Naive thymus-derived CD4-positive, alpha-beta T cell (primary cell): Measurements from ENCODE around the gene EMP3. TPM values are rescaled to one million over a fixed set of nuclear protein-coding genes. Genes with fewer than 3 reads are reported as not detected.

ENCODE experiments used
- ATAC-seq: fragments of 150-1000 bp; cut with Tn5 transposase; 2 replicates; pipeline ENCODE4 v1.10.0; 2021; ENCODE audit warnings: mild to moderate bottlenecking, moderate library complexity
- CTCF ChIA-PET: fragments of 350-600 bp; sonication (Branson Sonifier 250); formaldehyde crosslinking; loops from one replicate; lab custom pipeline; 2021; ENCODE audit warnings: antibody characterized with exemption; lab: Charles Lee
- POLR2A ChIA-PET: fragments of 350-600 bp; sonication (Branson Sonifier 250); formaldehyde crosslinking; loops from one replicate; lab custom pipeline; 2021; ENCODE audit warnings: antibody characterized with exemption, inconsistent platforms; lab: Charles Lee
- DNase-seq, 9 donors: peaks; one replicate each; pipeline versions ENCODE4 v3.0.0 to v3.0.0-alpha.2; 2020 to 2022; ENCODE audit warnings: mixed read lengths in 1 of 9
- H3K27ac ChIP-seq: one replicate; pipeline ENCODE4 v1.7.0; 2013; ENCODE audit warnings: mild to moderate bottlenecking, low read depth, low read length, moderate library complexity
- H3K27me3 ChIP-seq, 2 donors: one replicate each; pipeline ENCODE4 v1.7.0; 2013; ENCODE audit warnings: low read length in 2 of 2, mild to moderate bottlenecking in 2 of 2, moderate library complexity in 2 of 2; ENCODE audit not compliant: control insufficient read depth in 2 of 2, insufficient read depth in 2 of 2
- H3K36me3 ChIP-seq, 3 experiments: 1 replicate in 2 of 3; 2 replicates in 1 of 3; pipeline ENCODE4 v1.7.0; 2013; ENCODE audit warnings: low read length in 3 of 3, mild to moderate bottlenecking in 3 of 3, moderate library complexity in 1 of 3; ENCODE audit not compliant: insufficient read depth in 3 of 3, control insufficient read depth in 2 of 3
- H3K4me1 ChIP-seq, 2 donors: one replicate each; pipeline ENCODE4 v1.7.0; 2013; ENCODE audit warnings: low read length in 2 of 2, mild to moderate bottlenecking in 2 of 2, moderate library complexity in 1 of 2; ENCODE audit not compliant: control insufficient read depth in 2 of 2, insufficient read depth in 2 of 2
- H3K4me3 ChIP-seq: 2 replicates; pipeline ENCODE4 v1.7.0; 2013; ENCODE audit warnings: mild to moderate bottlenecking, low read length
- H3K9me3 ChIP-seq, 3 experiments: 1 replicate in 2 of 3; 2 replicates in 1 of 3; pipeline ENCODE4 v1.7.0; 2013; ENCODE audit warnings: low read length in 3 of 3; ENCODE audit not compliant: control insufficient read depth in 2 of 3
- H3K27ac Mint-ChIP-seq, 9 donors: one replicate each; pipeline ENCODE4 v1.8.0; 2020 to 2022; ENCODE audit warnings: mixed read lengths in 9 of 9, mild to moderate bottlenecking in 8 of 9, moderate library complexity in 5 of 9, inconsistent platforms in 2 of 9
- H3K27me3 Mint-ChIP-seq, 5 donors: one replicate each; pipeline ENCODE4 v1.8.0; 2021 to 2022; ENCODE audit warnings: mixed read lengths in 5 of 5, mild to moderate bottlenecking in 1 of 5
- H3K36me3 Mint-ChIP-seq, 5 donors: one replicate each; pipeline ENCODE4 v1.8.0; 2020 to 2022; ENCODE audit warnings: mixed read lengths in 5 of 5, mild to moderate bottlenecking in 3 of 5, inconsistent platforms in 1 of 5
- H3K4me1 Mint-ChIP-seq, 7 donors: one replicate each; pipeline ENCODE4 v1.8.0; 2020 to 2022; ENCODE audit warnings: mixed read lengths in 7 of 7, mild to moderate bottlenecking in 3 of 7, inconsistent platforms in 1 of 7
- H3K4me3 Mint-ChIP-seq, 10 donors: one replicate each; pipeline ENCODE4 v1.8.0; 2020 to 2022; ENCODE audit warnings: mild to moderate bottlenecking in 10 of 10, mixed read lengths in 10 of 10, moderate library complexity in 6 of 10, inconsistent platforms in 2 of 10
- H3K9me3 Mint-ChIP-seq, 11 donors: one replicate each; pipeline ENCODE4 v1.8.0; 2020 to 2022; ENCODE audit warnings: mixed read lengths in 11 of 11, mild to moderate bottlenecking in 4 of 11, inconsistent platforms in 1 of 11, moderate library complexity in 1 of 11
- intact Hi-C, 2 donors: fragments of 100-400 bp; cut with micrococcal nuclease; formaldehyde crosslinking; loops; one replicate each; pipeline ENCODE4 v1.15.1; 2023
- polyA plus RNA-seq, 2 donors: library from polyadenylated mRNA; unstranded; fragments of 300-500 nt; fragmentation: Illumina TruSeq; gene quantifications; one replicate each; pipeline ENCODE4 v1.2.3, GENCODE V29; 2021
- total RNA-seq, 6 experiments: library from RNA in 5 of 6; stranded (reverse) in 5 of 6; gene quantifications; 1 replicate in 5 of 6; 2 replicates in 1 of 6; pipeline ENCODE4 v1.2.3 and lab custom pipeline; 2021 to 2026

Gene EMP3
- 100 to 1,000 TPM; 183 to 425 (median 257) TPM for total RNA-seq
- 100 to 1,000 TPM; 511 to 711 TPM for polyA plus RNA-seq
- 87.6 reads per million, percentile 82 among the genes with 10 or more reads in this experiment for total RNA-seq (lab: John Stamatoyannopoulos, UW)

GRCh38 chr19:48325265-48325910, at the start of gene EMP3:
Gene EMP3, plus strand, starts transcription at chr19:48325552. Its CDS starts 1,293 bp downstream, at chr19:48326845.
- Mint-ChIP-seq H3K4me1 (peaks cover 37 to 90% (median 76%) of the 10 kb centered on the region in 7 donors), H3K4me3 (peak within 1 kb of the TSS; percentile 92 to 99 (median 96)), H3K9me3 (peaks cover 0 to 3% (median 0%) of the 10 kb centered on the region in 11 donors), H3K36me3 (peaks cover 0 to 54% (median 10%) of the 10 kb centered on the region in 5 donors), H3K27ac (peak within 1 kb of the TSS; percentile 96 to 100 (median 99)), H3K27me3 (no peaks in the 10 kb centered on the region)
- peak within 1 kb of the TSS; percentile 100 for H3K27ac ChIP-seq
- POLR2A ChIA-PET = interaction anchor here (0.7 to 10.3 kb wide), 6 partner anchors 9 to 312 kb away, joined by 3 to 424 read pairs (median 4); partner anchors contain the start of genes DBP, SYNGR4 and TMEM143
- H3K4me3 ChIP-seq = peak within 1 kb of the TSS; percentile 89
- DNase-seq (peak; percentile 61 to 89 (median 86)), ATAC-seq (peak; percentile 46)
- H3K27me3 ChIP-seq = no peaks in the 10 kb centered on the region
- H3K4me1 ChIP-seq = peaks cover 71% of the 10 kb centered on the region in 2 donors
- CTCF ChIA-PET = interaction anchor here (0.6 to 10.3 kb wide), 3 partner anchors 10 to 163 kb away, joined by 3 to 217 read pairs (median 7); no protein-coding TSS in a partner anchor
- H3K36me3 ChIP-seq = peaks cover 0 to 8% (median 3%) of the 10 kb centered on the region in 3 experiments
- H3K9me3 ChIP-seq = no peaks in the 10 kb centered on the region
- intact Hi-C loops = loop anchor here (5.0 to 10.0 kb wide), 3 partner anchors 669 to 1267 kb away; partner anchors contain the start of genes BICRA (in 1 of the 2), GYS1 (in 1 of the 2), PRR12 (in 1 of the 2) and RUVBL2 (in 1 of the 2)

GRCh38 chr19:48279747-48280146, 45.6 kb upstream of the EMP3 start:
- Mint-ChIP-seq H3K27me3 (peaks cover 0 to 2% (median 0%) of the 10 kb centered on the region in 5 donors), H3K27ac (no peak overlapping the region), H3K4me3 (no peak overlapping the region), H3K36me3 (peaks cover 0 to 2% (median 0%) of the 10 kb centered on the region in 5 donors), H3K9me3 (peaks cover 0 to 5% (median 0%) of the 10 kb centered on the region in 11 donors), H3K4me1 (peaks cover 0 to 1% (median 0%) of the 10 kb centered on the region in 7 donors)
- H3K27ac ChIP-seq = no peak overlapping the region
- DNase-seq = no peak
- intact Hi-C loops = no loop called here
- ChIA-PET CTCF (no interaction called here), POLR2A (interaction anchor here (0.6 kb wide), 1 partner anchor 41 kb away, joined by 3 read pairs; no protein-coding TSS in a partner anchor)
- ATAC-seq = no peak
- no peaks in the 10 kb centered on the region for H3K4me1 ChIP-seq
- H3K36me3 ChIP-seq = no peaks in the 10 kb centered on the region
- no peaks in the 10 kb centered on the region for H3K27me3 ChIP-seq
- no peaks in the 10 kb centered on the region for H3K9me3 ChIP-seq
- H3K4me3 ChIP-seq = no peak overlapping the region

- POLR2A ChIA-PET = no interaction called here
- intact Hi-C loops = no loop called here
- CTCF ChIA-PET = no interaction called here
- Histone ChIP-seq H3K27me3 (no peaks in the 10 kb centered on the region), H3K27ac (no peak overlapping the region), H3K4me3 (no peak overlapping the region), H3K4me1 (no peaks in the 10 kb centered on the region), H3K9me3 (peaks cover 0 to 6% (median 4%) of the 10 kb centered on the region in 3 experiments), H3K36me3 (no peaks in the 10 kb centered on the region)
- Mint-ChIP-seq H3K27me3 (peaks cover 0 to 20% (median 4%) of the 10 kb centered on the region in 5 donors), H3K27ac (no peak overlapping the region), H3K4me1 (peaks cover 0 to 5% (median 0%) of the 10 kb centered on the region in 7 donors), H3K4me3 (no peak overlapping the region), H3K9me3 (peaks cover 0 to 31% (median 10%) of the 10 kb centered on the region in 11 donors), H3K36me3 (peaks cover 0 to 18% (median 2%) of the 10 kb centered on the region in 5 donors)
- ATAC-seq (no peak), DNase-seq (no peak)
Measured at GRCh38 chr19:48283908-48284307, 41.4 kb upstream of the EMP3 start.

GRCh38 chr19:48284896-48285295, 40.5 kb upstream of the EMP3 start:
- Histone ChIP-seq H3K27me3 (no peaks in the 10 kb centered on the region), H3K27ac (no peak overlapping the region), H3K4me1 (no peaks in the 10 kb centered on the region), H3K9me3 (peaks cover 0 to 6% (median 4%) of the 10 kb centered on the region in 3 experiments), H3K4me3 (no peak overlapping the region), H3K36me3 (no peaks in the 10 kb centered on the region)
- H3K4me3 Mint-ChIP-seq = no peak overlapping the region
- peaks cover 0 to 20% (median 4%) of the 10 kb centered on the region in 5 donors for H3K27me3 Mint-ChIP-seq
- H3K27ac Mint-ChIP-seq = no peak overlapping the region
- DNase-seq = no peak
- ChIA-PET CTCF (interaction anchor here (0.6 kb wide), 1 partner anchor 290 kb away, joined by 3 read pairs; no protein-coding TSS in a partner anchor), POLR2A (no interaction called here)
- intact Hi-C loops = no loop called here
- H3K36me3 Mint-ChIP-seq = peaks cover 0 to 18% (median 2%) of the 10 kb centered on the region in 5 donors
- peaks cover 0 to 31% (median 10%) of the 10 kb centered on the region in 11 donors for H3K9me3 Mint-ChIP-seq
- peaks cover 0 to 5% (median 0%) of the 10 kb centered on the region in 7 donors for H3K4me1 Mint-ChIP-seq
- no peak for ATAC-seq

- peaks cover 0 to 8% (median 5%) of the 10 kb centered on the region in 7 donors for H3K4me1 Mint-ChIP-seq
- no peak overlapping the region for H3K27ac Mint-ChIP-seq
- CTCF ChIA-PET = interaction anchor here (0.6 kb wide), 3 partner anchors 96 to 742 kb away, joined by 3 to 8 read pairs (median 3); no protein-coding TSS in a partner anchor
- peaks cover 0 to 6% (median 4%) of the 10 kb centered on the region in 3 experiments for H3K9me3 ChIP-seq
- DNase-seq (no peak), ATAC-seq (no peak)
- POLR2A ChIA-PET = no interaction called here
- H3K4me1 ChIP-seq = peaks cover 6 to 7% of the 10 kb centered on the region in 2 donors
- H3K27ac ChIP-seq = no peak overlapping the region
- intact Hi-C loops = no loop called here
- no peak overlapping the region for H3K4me3 ChIP-seq
- H3K9me3 Mint-ChIP-seq = peaks cover 0 to 31% (median 10%) of the 10 kb centered on the region in 11 donors
- peaks cover 0 to 20% (median 4%) of the 10 kb centered on the region in 5 donors for H3K27me3 Mint-ChIP-seq
- H3K27me3 ChIP-seq = peaks cover 0 to 3% of the 10 kb centered on the region in 2 donors
- H3K4me3 Mint-ChIP-seq = no peak overlapping the region
- peaks cover 0 to 18% (median 2%) of the 10 kb centered on the region in 5 donors for H3K36me3 Mint-ChIP-seq
- no peaks in the 10 kb centered on the region for H3K36me3 ChIP-seq
Measured at GRCh38 chr19:48287748-48288147, 37.6 kb upstream of the EMP3 start.

GRCh38 chr19:48290401-48290770, 35.0 kb upstream of the EMP3 start:
- H3K4me1 Mint-ChIP-seq = peaks cover 0 to 8% (median 3%) of the 10 kb centered on the region in 7 donors
- H3K4me3 Mint-ChIP-seq = peak overlapping the region in 2 of 10 donors; percentile 28 to 86
- ATAC-seq (no peak), DNase-seq (no peak)
- Histone ChIP-seq H3K4me3 (no peak overlapping the region), H3K9me3 (peaks cover 0 to 6% (median 4%) of the 10 kb centered on the region in 3 experiments), H3K27ac (no peak overlapping the region), H3K36me3 (no peaks in the 10 kb centered on the region), H3K4me1 (peaks cover 6 to 7% of the 10 kb centered on the region in 2 donors), H3K27me3 (peaks cover 0 to 3% of the 10 kb centered on the region in 2 donors)
- H3K27ac Mint-ChIP-seq = no peak overlapping the region
- peaks cover 0 to 13% (median 0%) of the 10 kb centered on the region in 5 donors for H3K36me3 Mint-ChIP-seq
- peaks cover 0 to 12% (median 4%) of the 10 kb centered on the region in 5 donors for H3K27me3 Mint-ChIP-seq
- peaks cover 0 to 21% (median 7%) of the 10 kb centered on the region in 11 donors for H3K9me3 Mint-ChIP-seq
- intact Hi-C loops = no loop called here
- POLR2A ChIA-PET = interaction anchor here (0.5 kb wide), 1 partner anchor 24 kb away, joined by 3 read pairs; no protein-coding TSS in a partner anchor
- CTCF ChIA-PET = interaction anchor here (0.6 to 1.3 kb wide), 4 partner anchors 13 to 1520 kb away, joined by 3 to 4 read pairs (median 4); partner anchors contain the start of gene CARD8
